ENCODE measurements around the gene PCNA. TPM values are rescaled to one million over a fixed set of nuclear protein-coding genes. Genes with fewer than 3 reads are reported as not detected.
A peak's percentile ranks its signal among the peaks of the same experiment; 100 is the strongest.

PCNA gene
- total and polyA plus RNA-seq, 3 experiments from 2014 or later, result 58.4 to 662 (median 654) TPM

DNA sequence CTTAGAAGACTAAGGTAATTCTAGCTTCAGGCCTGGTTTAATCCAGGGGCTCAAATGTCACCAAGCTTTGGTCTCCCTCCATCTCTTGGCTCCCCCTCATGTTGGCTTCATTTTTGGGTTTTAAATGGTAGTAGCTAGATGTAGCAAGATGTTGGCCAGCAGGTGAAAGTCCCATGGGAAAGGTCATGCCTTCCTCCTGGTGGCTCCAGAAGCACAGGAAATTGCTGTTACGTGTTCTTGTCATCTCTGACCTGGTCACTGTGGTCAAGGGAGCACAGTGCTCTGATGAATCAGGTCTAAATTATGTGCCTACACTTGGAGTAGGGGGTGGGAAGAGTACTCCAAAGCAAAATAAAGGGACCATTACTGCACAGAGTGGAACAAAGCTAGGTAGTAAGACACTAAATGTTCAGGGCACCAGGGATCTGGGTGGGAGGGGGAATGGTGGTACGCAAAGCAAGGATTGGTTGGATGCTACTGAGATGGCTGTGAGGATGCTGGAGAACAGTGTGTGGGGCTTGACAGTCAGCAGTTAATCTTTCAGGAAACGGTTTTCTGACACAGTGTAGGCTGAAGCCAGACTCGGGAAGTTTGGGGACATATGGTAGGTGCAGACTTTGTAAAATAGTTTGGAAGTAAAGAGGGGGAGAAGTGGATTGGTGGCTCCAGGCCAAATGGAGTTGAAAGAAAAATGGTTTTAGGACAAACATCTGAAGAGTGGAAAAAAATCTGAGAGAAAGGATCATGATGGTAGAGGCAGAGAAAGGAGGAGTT lies 37.1 kb upstream of the PCNA start:
- DNase-seq, result no peak
- H3K4me3 ChIP-seq (ENCODE audit: low read length), result no peak overlapping the region
- no peaks in the 10 kb centered on the region for H3K27me3 Mint-ChIP-seq
- H3K36me3 Mint-ChIP-seq, result peaks cover 0 to 24% (median 0%) of the 10 kb centered on the region in 3 donors
- H3K9me3 Mint-ChIP-seq, result no peaks in the 10 kb centered on the region
- H3K27ac ChIP-seq (ENCODE audit: low read depth, low read length), result no peak overlapping the region
- no peaks in the 10 kb centered on the region for H3K9me3 ChIP-seq (ENCODE audit: low read length)
- CTCF ChIA-PET, result interaction anchor here (1.3 to 1.5 kb wide), 3 partner anchors 10 to 66 kb away, joined by 3 to 5 read pairs (median 4); no protein-coding TSS in a partner anchor
- peaks cover 5% of the 10 kb centered on the region for H3K36me3 ChIP-seq (ENCODE audit: insufficient read depth, low read length)
- peak overlapping the region in 1 of 7 donors; percentile 10 for H3K4me3 Mint-ChIP-seq
- no peaks in the 10 kb centered on the region for H3K27me3 ChIP-seq (ENCODE audit: insufficient read depth, low read length, poor library complexity, severe bottlenecking)
- peaks cover 11% of the 10 kb centered on the region for H3K4me1 ChIP-seq (ENCODE audit: insufficient read depth, low read length)
- peak overlapping the region in 5 of 8 donors; percentile 1 to 73 (median 23) for H3K27ac Mint-ChIP-seq
- H3K4me1 Mint-ChIP-seq, result peaks cover 69 to 92% (median 84%) of the 10 kb centered on the region in 3 donors
- POLR2A ChIA-PET, result interaction anchor here (0.8 kb wide), 1 partner anchor 30 kb away, joined by 3 read pairs; the partner anchor contains the start of gene CDS2

DNA sequence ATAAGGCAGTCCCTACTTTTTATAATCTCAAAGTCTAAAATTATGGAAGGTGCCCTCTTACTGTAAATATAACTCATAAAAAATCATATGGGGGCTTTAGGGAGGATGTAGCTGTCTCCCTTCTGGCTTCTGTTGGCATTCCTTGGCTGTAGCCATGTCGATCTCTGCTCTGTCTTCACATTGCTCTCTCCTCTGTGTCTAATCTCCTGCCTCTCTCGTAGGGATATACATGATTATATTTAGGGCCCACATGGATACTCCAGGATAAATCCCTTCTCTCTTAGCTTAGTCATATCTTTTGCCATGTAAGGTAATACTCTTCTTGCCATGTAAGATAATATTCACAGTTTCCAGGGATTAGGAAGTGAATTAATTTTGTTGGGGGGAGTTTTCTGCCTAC lies 35.6 kb upstream of the PCNA start:
- peaks cover 5% of the 10 kb centered on the region for H3K36me3 ChIP-seq (ENCODE audit: insufficient read depth, low read length)
- Mint-ChIP-seq H3K27ac (peak overlapping the region in 2 of 8 donors; percentile 4 to 86), H3K4me3 (no peak overlapping the region), H3K27me3 (no peaks in the 10 kb centered on the region), H3K9me3 (no peaks in the 10 kb centered on the region), H3K4me1 (peaks cover 63 to 85% (median 74%) of the 10 kb centered on the region in 3 donors), H3K36me3 (peaks cover 0 to 27% (median 0%) of the 10 kb centered on the region in 3 donors)
- ChIA-PET CTCF (interaction anchor here (1.2 to 1.5 kb wide), 2 partner anchors 11 to 50 kb away, joined by 3 to 4 read pairs; no protein-coding TSS in a partner anchor), POLR2A (no interaction called here)
- no peak overlapping the region for H3K4me3 ChIP-seq (ENCODE audit: low read length)
- H3K27ac ChIP-seq (ENCODE audit: low read depth, low read length), result no peak overlapping the region
- no peaks in the 10 kb centered on the region for H3K27me3 ChIP-seq (ENCODE audit: insufficient read depth, low read length, poor library complexity, severe bottlenecking)
- DNase-seq, result no peak
- peaks cover 11% of the 10 kb centered on the region for H3K4me1 ChIP-seq (ENCODE audit: insufficient read depth, low read length)
- H3K9me3 ChIP-seq (ENCODE audit: low read length), result no peaks in the 10 kb centered on the region

DNA sequence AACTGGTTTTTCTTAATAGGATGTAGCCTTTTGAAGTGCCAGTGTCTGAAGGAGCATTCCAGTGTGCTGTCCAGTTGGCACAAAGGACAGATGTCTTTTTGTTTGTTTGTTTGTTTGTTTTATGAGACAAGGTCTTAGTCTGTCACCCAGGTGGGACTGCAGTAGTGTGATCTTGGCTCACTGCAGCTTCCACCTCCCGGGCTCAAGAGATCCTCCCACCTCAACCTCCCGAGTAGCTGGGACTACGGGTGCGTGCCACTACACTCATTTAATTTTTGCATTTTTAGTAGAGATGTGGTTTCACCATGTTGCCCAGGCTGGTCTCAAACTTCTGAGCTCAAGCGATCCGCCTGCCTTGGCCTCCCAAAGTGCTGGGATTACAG lies 34.8 kb upstream of the PCNA start:
- peaks cover 0 to 27% (median 0%) of the 10 kb centered on the region in 3 donors for H3K36me3 Mint-ChIP-seq
- Histone ChIP-seq H3K27ac (ENCODE audit: low read depth, low read length) (no peak overlapping the region), H3K4me1 (ENCODE audit: insufficient read depth, low read length) (peaks cover 13% of the 10 kb centered on the region), H3K9me3 (ENCODE audit: low read length) (no peaks in the 10 kb centered on the region), H3K4me3 (ENCODE audit: low read length) (no peak overlapping the region), H3K36me3 (ENCODE audit: insufficient read depth, low read length) (peaks cover 5% of the 10 kb centered on the region), H3K27me3 (ENCODE audit: insufficient read depth, low read length, poor library complexity, severe bottlenecking) (no peaks in the 10 kb centered on the region)
- CTCF ChIA-PET, result interaction anchor here (0.6 kb wide), 1 partner anchor 53 kb away, joined by 3 read pairs; no protein-coding TSS in a partner anchor
- no peaks in the 10 kb centered on the region for H3K27me3 Mint-ChIP-seq
- peak overlapping the region in 2 of 8 donors; percentile 4 to 33 for H3K27ac Mint-ChIP-seq
- POLR2A ChIA-PET, result no interaction called here
- DNase-seq, result no peak
- no peaks in the 10 kb centered on the region for H3K9me3 Mint-ChIP-seq
- H3K4me1 Mint-ChIP-seq, result peaks cover 63 to 88% (median 75%) of the 10 kb centered on the region in 3 donors
- no peak overlapping the region for H3K4me3 Mint-ChIP-seq

DNA sequence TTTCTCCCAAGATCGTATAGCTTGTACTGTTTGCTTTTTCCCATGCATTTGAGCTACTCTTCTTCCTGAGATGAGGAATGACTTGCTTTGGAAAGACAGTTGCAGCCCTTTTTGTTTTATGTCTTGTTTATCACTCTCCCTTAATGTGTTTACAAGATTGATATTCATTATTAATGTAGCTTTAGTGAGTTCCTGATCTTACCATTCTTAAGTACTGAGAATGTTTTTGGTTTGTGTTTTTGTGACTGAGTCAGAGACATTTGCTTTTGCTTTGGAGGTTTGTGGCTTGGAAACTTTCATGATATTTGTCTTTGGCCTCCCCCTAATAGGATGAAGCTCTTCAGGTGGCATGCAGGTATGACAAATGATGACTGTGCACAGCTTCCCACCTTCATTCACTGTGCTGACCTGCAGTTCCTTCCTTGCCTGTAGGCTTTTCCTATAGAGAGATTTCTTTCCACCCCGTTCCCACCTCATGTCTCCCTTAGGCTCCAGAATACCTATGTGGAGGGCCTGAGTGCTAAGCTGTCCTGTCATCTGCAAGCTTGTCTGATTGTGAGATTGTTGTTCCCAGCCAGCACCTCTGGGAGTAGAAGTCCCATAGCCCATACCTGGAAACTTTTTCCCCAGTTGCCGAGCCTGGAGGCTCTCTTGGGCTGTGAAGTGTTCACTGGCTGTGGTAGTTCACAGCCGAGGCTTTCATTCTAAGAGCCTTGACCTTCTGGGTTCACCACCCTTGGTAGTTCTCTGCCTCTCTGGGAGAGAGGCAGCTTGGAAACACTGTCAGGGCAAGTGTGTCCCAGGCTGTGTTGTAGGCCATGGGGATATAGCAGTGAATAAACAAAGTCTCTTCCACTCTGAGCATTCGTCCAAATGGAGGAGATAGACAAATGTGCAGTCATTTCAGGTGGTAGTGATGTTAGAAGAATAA lies 34.1 kb upstream of the PCNA start:
- peaks cover 0 to 30% (median 0%) of the 10 kb centered on the region in 3 donors for H3K36me3 Mint-ChIP-seq
- ChIA-PET POLR2A (interaction anchor here (0.8 kb wide), 1 partner anchor 41 kb away, joined by 3 read pairs; no protein-coding TSS in a partner anchor), CTCF (no interaction called here)
- no peaks in the 10 kb centered on the region for H3K9me3 Mint-ChIP-seq
- H3K27me3 Mint-ChIP-seq, result no peaks in the 10 kb centered on the region
- Histone ChIP-seq H3K27me3 (ENCODE audit: insufficient read depth, low read length, poor library complexity, severe bottlenecking) (no peaks in the 10 kb centered on the region), H3K4me1 (ENCODE audit: insufficient read depth, low read length) (peaks cover 13% of the 10 kb centered on the region), H3K4me3 (ENCODE audit: low read length) (no peak overlapping the region), H3K36me3 (ENCODE audit: insufficient read depth, low read length) (peaks cover 5% of the 10 kb centered on the region), H3K27ac (ENCODE audit: low read depth, low read length) (no peak overlapping the region), H3K9me3 (ENCODE audit: low read length) (no peaks in the 10 kb centered on the region)
- peaks cover 68 to 92% (median 81%) of the 10 kb centered on the region in 3 donors for H3K4me1 Mint-ChIP-seq
- peak overlapping the region in 3 of 8 donors; percentile 4 to 18 (median 17) for H3K27ac Mint-ChIP-seq
- no peak overlapping the region for H3K4me3 Mint-ChIP-seq
- DNase-seq, result no peak

DNA sequence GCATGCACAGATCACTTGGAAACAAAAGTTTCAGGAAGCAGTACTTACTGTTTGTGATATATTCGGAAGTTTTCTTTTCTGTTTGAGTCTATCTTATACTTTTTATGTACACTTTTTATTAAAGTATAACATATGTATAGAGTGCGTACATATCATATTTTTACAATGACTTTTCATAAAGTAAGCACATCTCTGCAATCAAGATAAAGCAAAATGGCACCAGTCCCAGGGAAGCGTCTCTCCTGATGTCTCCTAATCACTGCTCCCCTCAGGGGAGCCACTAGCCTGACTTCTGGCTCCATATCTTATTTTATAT lies 33.4 kb upstream of the PCNA start:
- DNase-seq, result no peak
- Histone ChIP-seq H3K9me3 (ENCODE audit: low read length) (no peaks in the 10 kb centered on the region), H3K27ac (ENCODE audit: low read depth, low read length) (no peak overlapping the region), H3K4me3 (ENCODE audit: low read length) (no peak overlapping the region), H3K4me1 (ENCODE audit: insufficient read depth, low read length) (peaks cover 16% of the 10 kb centered on the region), H3K27me3 (ENCODE audit: insufficient read depth, low read length, poor library complexity, severe bottlenecking) (no peaks in the 10 kb centered on the region), H3K36me3 (ENCODE audit: insufficient read depth, low read length) (peaks cover 5% of the 10 kb centered on the region)
- Mint-ChIP-seq H3K4me3 (no peak overlapping the region), H3K27me3 (no peaks in the 10 kb centered on the region), H3K27ac (peak overlapping the region in 1 of 8 donors; percentile 4), H3K4me1 (peaks cover 68 to 93% (median 81%) of the 10 kb centered on the region in 3 donors), H3K36me3 (peaks cover 0 to 31% (median 0%) of the 10 kb centered on the region in 3 donors), H3K9me3 (no peaks in the 10 kb centered on the region)
- ChIA-PET CTCF (no interaction called here), POLR2A (no interaction called here)

DNA sequence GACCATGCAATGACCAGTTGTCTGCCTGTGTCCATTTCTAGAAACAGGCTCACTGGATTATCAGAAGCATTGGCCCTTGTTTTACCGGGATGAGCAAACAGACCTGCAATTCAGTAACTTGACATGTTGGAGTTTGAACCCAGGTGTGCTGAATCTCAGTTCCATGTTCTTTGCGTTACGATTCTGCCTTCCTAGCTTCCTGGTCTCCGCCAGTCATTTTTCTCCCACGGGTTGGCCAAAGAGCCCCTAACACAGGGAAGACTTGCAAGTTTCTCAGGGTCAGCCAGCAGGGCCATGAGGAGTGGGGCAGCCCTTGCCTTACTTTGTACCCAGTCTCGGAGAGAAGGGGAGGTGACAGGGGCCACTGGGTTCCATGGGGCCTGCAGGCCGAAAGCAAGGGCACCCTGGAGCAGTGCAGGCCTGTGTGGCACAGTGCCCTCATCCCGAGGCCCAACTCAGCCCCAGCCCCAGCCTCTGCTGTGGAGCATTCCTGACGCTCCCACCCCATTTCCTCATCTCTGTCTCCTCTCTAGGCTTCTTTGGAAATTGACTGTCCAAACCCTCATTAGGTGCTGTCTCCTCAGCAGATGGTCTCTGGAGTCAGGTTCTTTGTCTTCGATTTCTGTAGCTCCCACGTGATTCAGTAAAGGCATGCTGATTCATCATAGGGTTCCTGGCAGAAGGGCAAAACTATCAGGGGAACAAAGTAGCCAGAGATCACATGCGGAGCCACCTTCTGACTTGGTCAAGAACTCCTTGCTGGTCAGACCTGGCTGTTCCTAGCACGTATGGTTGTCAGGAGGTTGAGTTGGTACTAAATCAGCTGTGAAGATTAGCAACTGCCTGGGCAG lies 30.7 kb upstream of the PCNA start:
- H3K27ac Mint-ChIP-seq, result peak overlapping the region in 1 of 8 donors; percentile 78
- H3K4me3 ChIP-seq (ENCODE audit: low read length), result no peak overlapping the region
- no peak for DNase-seq
- H3K9me3 ChIP-seq (ENCODE audit: low read length), result no peaks in the 10 kb centered on the region
- H3K36me3 ChIP-seq (ENCODE audit: insufficient read depth, low read length), result peaks cover 5% of the 10 kb centered on the region
- H3K9me3 Mint-ChIP-seq, result no peaks in the 10 kb centered on the region
- CTCF ChIA-PET, result interaction anchor here (1.1 kb wide), 1 partner anchor 41 kb away, joined by 3 read pairs; no protein-coding TSS in a partner anchor
- peaks cover 0 to 42% (median 2%) of the 10 kb centered on the region in 3 donors for H3K36me3 Mint-ChIP-seq
- peaks cover 70 to 91% (median 81%) of the 10 kb centered on the region in 3 donors for H3K4me1 Mint-ChIP-seq
- H3K4me3 Mint-ChIP-seq, result no peak overlapping the region
- no peaks in the 10 kb centered on the region for H3K27me3 ChIP-seq (ENCODE audit: insufficient read depth, low read length, poor library complexity, severe bottlenecking)
- POLR2A ChIA-PET, result no interaction called here
- H3K27me3 Mint-ChIP-seq, result no peaks in the 10 kb centered on the region
- peaks cover 23% of the 10 kb centered on the region for H3K4me1 ChIP-seq (ENCODE audit: insufficient read depth, low read length)
- H3K27ac ChIP-seq (ENCODE audit: low read depth, low read length), result no peak overlapping the region

DNA sequence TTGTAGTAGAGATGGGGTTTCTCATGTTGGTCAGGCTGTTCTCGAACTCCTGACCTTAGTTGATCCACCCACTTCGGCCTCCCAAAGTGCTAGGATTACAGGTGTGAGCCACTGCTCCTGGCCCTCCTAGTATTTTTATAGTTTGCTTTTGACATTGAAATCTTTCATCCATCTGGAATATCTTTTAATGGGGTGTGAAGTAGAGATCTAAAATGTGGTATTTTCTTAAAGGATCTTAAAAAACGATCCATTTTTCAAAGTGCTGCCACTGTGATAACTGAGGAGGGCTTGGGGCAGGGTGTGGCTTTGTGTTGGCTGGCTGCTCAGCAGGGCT lies 30.1 kb upstream of the PCNA start:
- H3K4me3 Mint-ChIP-seq, result no peak overlapping the region
- H3K9me3 ChIP-seq (ENCODE audit: low read length), result no peaks in the 10 kb centered on the region
- no peak overlapping the region for H3K27ac Mint-ChIP-seq
- no peak for DNase-seq
- peaks cover 5% of the 10 kb centered on the region for H3K36me3 ChIP-seq (ENCODE audit: insufficient read depth, low read length)
- peaks cover 69 to 91% (median 80%) of the 10 kb centered on the region in 3 donors for H3K4me1 Mint-ChIP-seq
- H3K36me3 Mint-ChIP-seq, result peaks cover 0 to 46% (median 3%) of the 10 kb centered on the region in 3 donors
- peaks cover 23% of the 10 kb centered on the region for H3K4me1 ChIP-seq (ENCODE audit: insufficient read depth, low read length)
- POLR2A ChIA-PET, result no interaction called here
- H3K27ac ChIP-seq (ENCODE audit: low read depth, low read length), result no peak overlapping the region
- no peaks in the 10 kb centered on the region for H3K27me3 Mint-ChIP-seq
- no peaks in the 10 kb centered on the region for H3K27me3 ChIP-seq (ENCODE audit: insufficient read depth, low read length, poor library complexity, severe bottlenecking)
- no peaks in the 10 kb centered on the region for H3K9me3 Mint-ChIP-seq
- CTCF ChIA-PET, result interaction anchor here (1.1 kb wide), 1 partner anchor 42 kb away, joined by 3 read pairs; no protein-coding TSS in a partner anchor
- H3K4me3 ChIP-seq (ENCODE audit: low read length), result no peak overlapping the region
